ENCODE data around the gene SIT1. TPM values are rescaled to one million over a fixed set of nuclear protein-coding genes. Genes with fewer than 3 reads are reported as not detected.

Gene SIT1
- total RNA-seq, 3 donors from 2014 or later = 1.2 to 3.3 (median 1.9) TPM

GRCh38 chr9:35695943-35696401 lies 45.2 kb upstream of the SIT1 start:
- Histone ChIP-seq H3K4me3 (no peak overlapping the region), H3K36me3 (ENCODE audit: low read depth) (peaks cover 27% of the 10 kb centered on the region), H3K4me1 (ENCODE audit: low read depth) (peaks cover 11% of the 10 kb centered on the region), H3K9me3 (no peaks in the 10 kb centered on the region)
- intact Hi-C loops (cut with DNase I, micrococcal nuclease) = no loop called here
- DNase-seq (no peak), ATAC-seq (peak; percentile 60)
- TF ChIP-seq CTCF (IDR thresholded peaks at IDR 0.05) = no peak

GRCh38 chr9:35691757-35692301 lies 41.1 kb upstream of the SIT1 start:
- Histone ChIP-seq H3K9me3 (no peaks in the 10 kb centered on the region), H3K36me3 (ENCODE audit: low read depth) (no peaks in the 10 kb centered on the region), H3K4me1 (ENCODE audit: low read depth) (peaks cover 16% of the 10 kb centered on the region), H3K4me3 (no peak overlapping the region)
- no peak for TF ChIP-seq CTCF (IDR thresholded peaks at IDR 0.05)
- intact Hi-C loops (cut with DNase I, micrococcal nuclease) = no loop called here
- DNase-seq (peak in 1 of 3 donors; percentile 20), ATAC-seq (no peak)

- H3K4me1 ChIP-seq (ENCODE audit: low read depth) = peaks cover 13% of the 10 kb centered on the region
- peak overlapping the region; percentile 44 for H3K4me3 ChIP-seq
- DNase-seq = no peak
- no peaks in the 10 kb centered on the region for H3K36me3 ChIP-seq (ENCODE audit: low read depth)
- H3K9me3 ChIP-seq = no peaks in the 10 kb centered on the region
- intact Hi-C loops (cut with DNase I, micrococcal nuclease) = no loop called here
- ATAC-seq = no peak
- TF ChIP-seq CTCF (IDR thresholded peaks at IDR 0.05) = no peak
Measured at GRCh38 chr9:35691334-35691650, 40.6 kb upstream of the SIT1 start.

- H3K4me1 ChIP-seq (ENCODE audit: low read depth) = peaks cover 8% of the 10 kb centered on the region
- no peaks in the 10 kb centered on the region for H3K9me3 ChIP-seq
- no peak for TF ChIP-seq CTCF (IDR thresholded peaks at IDR 0.05)
- no peaks in the 10 kb centered on the region for H3K36me3 ChIP-seq (ENCODE audit: low read depth)
- intact Hi-C loops (cut with DNase I, micrococcal nuclease) = no loop called here
- peak; percentile 65 for ATAC-seq
- peak; percentile 73 to 77 (median 76) for DNase-seq
- H3K4me3 ChIP-seq = peak overlapping the region; percentile 44
Measured at GRCh38 chr9:35690614-35691333, 40.0 kb upstream of the SIT1 start.

- DNase-seq (no peak), ATAC-seq (no peak)
- H3K36me3 ChIP-seq (ENCODE audit: low read depth) = no peaks in the 10 kb centered on the region
- TF ChIP-seq CTCF (IDR thresholded peaks at IDR 0.05) = no peak
- H3K4me1 ChIP-seq (ENCODE audit: low read depth) = peaks cover 7% of the 10 kb centered on the region
- peak overlapping the region; percentile 44 for H3K4me3 ChIP-seq
- intact Hi-C loops (cut with DNase I, micrococcal nuclease) = no loop called here
- H3K9me3 ChIP-seq = no peaks in the 10 kb centered on the region
Measured at GRCh38 chr9:35690294-35690613, 39.5 kb upstream of the SIT1 start.
